Smooth muscle cell of the umbilical artery (primary cell): ENCODE measurements around the gene SUMO2. TPM values are rescaled to one million over a fixed set of nuclear protein-coding genes. Genes with fewer than 3 reads are reported as not detected.

Experiments used
- total RNA-seq: library from RNA; depleted of rRNA; stranded (reverse); fragments of >200 nt; gene quantifications from 2 replicates; pipeline ENCODE4 v1.2.3, GENCODE V29; 2014

SUMO2 gene
- 79.5 and 89.1 TPM in 2 replicates for total RNA-seq

GRCh38 chr17:75182569-75183436, at the start of gene SUMO2:
Gene SUMO2 (minus strand): TSS chr17:75182959. CDS start chr17:75182834, 125 bp downstream.

GRCh38 chr17:75205037-75205792, 22.5 kb upstream of the SUMO2 start, which contains the start of gene NUP85:
Gene NUP85 (plus strand): TSS chr17:75205679. CDS start chr17:75205762, 83 bp downstream.

GRCh38 chr17:75154195-75155106, 28.3 kb downstream of the SUMO2 start, which contains the start of gene JPT1:
Gene JPT1 (minus strand): TSS chr17:75154512. CDS start chr17:75154397, 115 bp downstream.

GRCh38 chr17:75131278-75132017, 51.3 kb downstream of the SUMO2 start, which contains the start of gene NT5C:
Gene NT5C (minus strand): TSS chr17:75131742. CDS start chr17:75131707, 35 bp downstream.

Other genes with a start within 250 kb of the SUMO2 start
- not detected in 2 replicates for gene OTOP3, start 247.1 kb downstream of the SUMO2 start, total RNA-seq
- 0.18 and 0.30 TPM in 2 replicates for gene HID1, start 210.2 kb downstream of the SUMO2 start, total RNA-seq
- 19.9 and 47.2 TPM in 2 replicates for gene CDR2L, start 195.3 kb downstream of the SUMO2 start, total RNA-seq
- gene MRPL58, start 170.3 kb downstream of the SUMO2 start, total RNA-seq: 18.8 and 22.0 TPM in 2 replicates
- gene ATP5PD, start 136.0 kb downstream of the SUMO2 start, total RNA-seq: 202 and 315 TPM in 2 replicates
- 12.2 and 20.9 TPM in 2 replicates for gene KCTD2, start 135.7 kb downstream of the SUMO2 start, total RNA-seq
- 7.4 and 12.3 TPM in 2 replicates for gene SLC16A5, start 95.0 kb downstream of the SUMO2 start, total RNA-seq
- 1.8 and 2.8 TPM in 2 replicates for gene ARMC7, start 73.0 kb downstream of the SUMO2 start, total RNA-seq
- 23.8 and 29.9 TPM in 2 replicates for gene NT5C, start 51.2 kb downstream of the SUMO2 start, total RNA-seq
- gene JPT1, start 28.4 kb downstream of the SUMO2 start, total RNA-seq: 93.2 and 179 TPM in 2 replicates
- 18.7 and 24.6 TPM in 2 replicates for gene NUP85, start 22.7 kb upstream of the SUMO2 start, total RNA-seq
- gene GGA3, start 78.6 kb upstream of the SUMO2 start, total RNA-seq: 9.8 and 17.8 TPM in 2 replicates
- 28.9 and 32.4 TPM in 2 replicates for gene MRPS7, start 78.9 kb upstream of the SUMO2 start, total RNA-seq
- 5.6 and 6.2 TPM in 2 replicates for gene MIF4GD, start 88.3 kb upstream of the SUMO2 start, total RNA-seq
- 4.8 and 8.6 TPM in 2 replicates for gene SLC25A19, start 106.5 kb upstream of the SUMO2 start, total RNA-seq
- gene GRB2, start 222.7 kb upstream of the SUMO2 start, total RNA-seq: 83.1 and 102 TPM in 2 replicates